HuH-7 (cell line): ENCODE data around the gene CYP19A1.
"Not testable (repeated sequence)": the region's sequence is repeated elsewhere in the genome, so short reads cannot be mapped to it uniquely, and the experiment has no call there.

ENCODE experiments used
- DNase-seq: peaks from one replicate; pipeline ENCODE4 v3.0.0; 2011; ENCODE audit warnings: low spot score

The CYP19A1 gene

DNA sequence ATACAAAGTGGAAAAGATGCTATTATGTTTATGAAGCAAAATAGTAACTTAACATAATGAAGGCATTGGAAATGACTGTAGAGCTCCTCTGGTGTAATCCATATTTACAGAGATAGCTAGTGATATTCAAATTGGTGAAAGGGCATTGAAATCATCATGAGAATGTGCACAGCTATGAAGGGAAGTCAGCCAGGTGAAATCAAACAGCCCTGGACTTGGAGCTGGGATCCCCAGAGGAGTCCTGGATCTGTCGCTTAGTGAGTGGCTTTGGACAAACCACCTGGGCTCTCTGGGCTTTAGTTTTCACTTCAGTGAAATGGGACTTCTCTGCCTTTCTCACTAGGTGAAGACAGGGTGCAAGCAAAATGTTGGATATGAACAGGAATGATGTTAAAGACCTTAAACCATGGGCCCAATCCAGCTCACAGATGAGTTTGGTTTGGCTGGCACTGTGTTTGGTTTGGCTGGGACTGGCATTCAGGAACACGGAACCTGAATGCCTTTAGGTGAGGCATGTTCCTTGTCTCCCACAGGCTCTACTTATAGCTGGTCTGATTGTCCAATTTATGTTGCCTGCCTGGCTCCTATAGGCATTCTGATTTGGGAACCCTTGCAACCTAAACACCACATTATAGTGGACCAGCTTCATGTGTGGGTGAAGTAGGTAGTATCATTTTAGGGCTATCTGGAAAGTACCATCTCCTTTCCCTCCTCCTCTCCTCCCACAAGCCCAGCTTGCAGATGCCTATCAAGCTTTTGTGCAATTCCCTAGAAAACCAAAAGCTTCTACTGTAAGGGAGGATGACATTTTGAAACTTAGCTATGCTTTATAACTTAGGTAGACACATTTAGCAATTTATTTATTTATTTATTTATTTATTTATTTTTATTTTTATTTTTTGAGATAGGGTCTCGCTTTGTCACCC is 133.1 kb downstream of the CYP19A1 start:
- no peak for DNase-seq

DNA sequence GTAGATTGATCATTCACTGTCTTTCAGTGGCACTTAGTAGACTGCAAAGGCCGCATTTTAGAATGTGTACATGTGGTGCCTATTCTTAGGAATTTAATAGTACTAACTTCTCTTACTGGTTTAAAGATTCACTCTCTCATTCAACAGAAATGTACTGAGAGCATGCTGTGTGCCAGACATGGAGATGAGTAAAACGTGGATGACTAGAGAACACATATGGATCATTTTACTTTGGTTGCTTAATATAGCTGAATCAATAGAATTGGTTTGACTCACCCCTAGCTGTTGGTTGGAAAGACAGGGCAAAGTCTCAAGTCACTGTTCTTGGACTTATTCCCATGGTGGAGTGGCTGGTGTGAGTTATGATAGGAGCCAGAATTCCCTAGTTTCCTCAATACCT is 134.6 kb downstream of the CYP19A1 start:
- no peak for DNase-seq

DNA sequence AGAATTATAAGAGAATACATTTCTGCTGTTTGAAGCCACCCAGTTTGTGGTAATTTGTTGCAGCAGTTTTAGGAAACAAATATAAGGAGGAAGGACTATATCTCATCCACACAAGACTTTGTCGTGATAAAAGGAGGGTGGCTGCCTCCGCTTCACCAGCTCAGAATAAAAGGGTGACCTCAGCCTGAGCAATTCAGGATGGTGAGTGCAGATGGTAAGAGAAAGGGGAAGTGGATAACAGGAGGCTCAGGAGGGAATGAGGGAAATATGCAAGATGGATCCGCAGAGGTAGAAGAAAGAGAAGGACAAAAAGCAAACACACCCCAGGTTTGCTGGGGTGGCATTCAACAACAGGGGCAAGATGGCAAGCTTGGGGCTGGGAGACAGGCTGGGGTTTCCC is 135.6 kb downstream of the CYP19A1 start:
- DNase-seq = no peak

DNA sequence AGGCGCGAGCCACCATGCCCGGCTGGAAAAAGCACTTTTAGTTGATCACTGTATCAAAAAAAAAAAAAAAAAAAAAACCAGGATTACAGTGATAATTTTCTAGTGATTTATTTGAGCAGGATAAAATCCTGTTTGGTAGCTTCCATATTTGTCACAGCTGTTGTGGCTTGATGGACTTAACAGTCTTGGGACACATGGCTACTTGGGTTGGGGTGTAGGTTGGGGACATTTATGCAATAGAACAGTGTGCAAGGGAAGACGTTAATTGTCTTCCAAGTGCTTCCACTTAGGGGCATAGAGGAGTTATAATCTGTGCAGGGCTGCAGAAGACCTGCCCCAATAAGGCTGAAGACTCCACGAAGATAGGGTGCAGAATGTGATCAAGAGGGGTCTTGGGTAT is 136.8 kb downstream of the CYP19A1 start:
- no peak for DNase-seq

DNA sequence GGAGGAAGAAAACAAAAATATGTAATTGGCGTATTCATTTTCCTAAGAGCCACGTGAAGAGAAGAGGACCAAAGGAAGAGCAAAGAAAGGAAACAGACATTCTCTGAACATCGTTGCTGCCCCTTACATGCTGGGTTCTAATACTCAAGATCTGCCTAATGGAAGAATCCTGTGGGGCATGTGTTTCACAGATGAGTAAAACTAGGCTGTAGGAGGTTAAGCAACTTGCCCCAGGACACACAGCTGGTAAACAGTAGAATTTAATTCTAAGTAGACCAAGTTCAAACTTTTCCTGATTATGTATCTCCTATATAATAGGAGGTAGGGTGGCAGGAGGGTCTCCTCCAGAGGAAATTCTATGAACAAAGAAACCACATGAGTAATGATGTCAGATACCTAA is 137.6 kb downstream of the CYP19A1 start:
- no peak for DNase-seq

DNA sequence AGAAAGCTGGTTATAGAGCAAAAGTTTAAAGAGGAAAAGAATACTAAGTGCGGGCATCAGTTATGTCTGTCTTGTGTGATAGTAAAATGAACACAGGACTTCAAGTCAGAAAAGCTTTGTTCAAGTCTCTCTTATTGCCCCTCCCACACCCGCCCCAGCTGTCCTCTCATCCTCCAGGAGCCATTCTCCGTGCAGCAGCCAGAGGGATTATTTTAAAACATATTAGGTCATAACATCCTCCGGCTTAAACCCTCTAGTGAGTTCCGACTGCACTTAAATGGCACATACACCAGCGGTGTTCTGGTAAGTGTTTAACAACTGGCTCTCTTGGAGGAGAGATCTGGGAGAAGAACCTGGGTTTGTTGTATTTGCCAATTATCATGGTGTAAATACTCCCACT is 138.9 kb downstream of the CYP19A1 start:
- DNase-seq = no peak

DNA sequence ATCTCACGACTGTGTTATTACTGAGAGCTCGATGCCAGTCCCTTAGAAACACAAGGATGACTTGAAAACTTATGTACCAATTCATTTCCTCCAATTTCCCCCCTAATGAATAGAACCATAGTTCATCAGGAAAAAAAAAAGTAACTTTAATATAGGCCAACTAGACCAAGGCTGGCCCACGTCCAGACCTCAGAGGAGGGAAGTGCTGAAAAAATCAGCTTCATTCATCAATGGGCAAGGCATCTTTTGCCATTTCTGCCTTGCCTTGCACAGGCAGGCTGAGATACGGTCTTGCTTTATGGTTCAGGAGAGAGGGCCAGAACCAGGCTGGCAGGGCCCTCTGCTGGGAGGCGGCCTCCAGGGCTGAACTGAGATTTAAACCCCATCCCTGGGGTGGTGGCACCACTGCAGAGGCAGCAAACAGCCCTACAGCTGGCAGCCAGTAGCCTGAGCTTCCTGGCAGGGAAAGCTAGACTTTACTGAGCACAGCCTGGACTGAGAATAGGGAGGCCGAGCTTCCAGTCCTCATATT is 139.6 kb downstream of the CYP19A1 start:
- no peak for DNase-seq

DNA sequence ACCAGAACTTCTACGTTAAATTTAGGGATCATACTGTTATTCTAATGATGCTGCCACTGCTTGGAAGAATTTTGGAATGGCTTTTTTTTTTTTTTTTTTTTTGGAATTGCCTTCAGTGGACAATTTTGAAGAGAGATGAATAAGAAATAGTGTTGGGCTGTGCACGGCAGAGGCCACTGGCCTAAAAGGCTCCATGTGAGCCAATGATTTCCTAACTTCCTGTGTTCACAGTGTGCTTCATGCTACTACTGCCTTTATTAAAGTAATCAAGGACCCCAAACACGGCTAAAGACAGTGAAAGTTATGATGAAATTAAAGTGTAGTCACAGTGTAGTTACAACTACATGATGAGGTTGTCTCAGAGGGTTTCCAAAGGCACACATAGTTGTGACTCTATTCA is 142.9 kb downstream of the CYP19A1 start:
- DNase-seq = no peak

DNA sequence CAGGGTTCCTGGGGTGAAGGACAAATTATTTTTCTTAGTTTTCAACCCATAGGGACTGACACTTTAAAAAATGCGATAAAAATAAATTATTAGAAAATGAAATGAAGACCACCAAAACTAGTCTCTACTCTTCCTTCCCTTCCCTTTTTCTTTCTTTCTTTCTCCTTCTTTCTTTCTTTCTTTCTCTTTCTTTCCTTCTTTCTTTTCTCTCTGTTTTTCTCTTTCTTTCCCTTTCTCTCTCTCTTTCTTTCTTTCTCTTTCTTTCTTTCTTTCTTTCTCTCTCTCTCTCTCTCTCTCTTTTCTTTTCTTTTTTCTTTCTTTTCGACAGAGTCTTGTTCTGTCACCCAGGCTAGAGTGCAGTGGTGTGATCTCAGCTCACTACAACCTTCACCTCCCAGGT is 144.4 kb downstream of the CYP19A1 start:
- DNase-seq = no peak

DNA sequence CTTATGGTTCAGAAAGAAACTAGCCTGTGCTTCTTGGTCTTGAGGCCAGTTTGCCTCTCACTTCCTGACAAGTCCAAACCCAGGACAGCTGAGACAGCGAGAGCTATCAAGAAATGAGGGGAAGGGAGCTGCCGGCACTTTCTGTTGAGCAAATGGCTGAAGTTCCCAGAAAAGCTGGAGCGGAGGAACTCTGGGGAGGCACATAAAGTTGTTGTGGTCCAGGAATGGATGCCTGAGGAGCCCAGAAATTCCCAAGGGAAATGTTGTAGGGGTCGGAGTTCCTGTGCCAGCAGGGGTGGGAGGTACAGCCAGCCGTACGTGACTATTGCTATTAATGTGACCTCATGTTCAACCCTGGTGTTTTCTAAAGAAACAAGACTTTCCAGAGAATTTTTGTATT is 144.9 kb downstream of the CYP19A1 start:
- DNase-seq = no peak

DNA sequence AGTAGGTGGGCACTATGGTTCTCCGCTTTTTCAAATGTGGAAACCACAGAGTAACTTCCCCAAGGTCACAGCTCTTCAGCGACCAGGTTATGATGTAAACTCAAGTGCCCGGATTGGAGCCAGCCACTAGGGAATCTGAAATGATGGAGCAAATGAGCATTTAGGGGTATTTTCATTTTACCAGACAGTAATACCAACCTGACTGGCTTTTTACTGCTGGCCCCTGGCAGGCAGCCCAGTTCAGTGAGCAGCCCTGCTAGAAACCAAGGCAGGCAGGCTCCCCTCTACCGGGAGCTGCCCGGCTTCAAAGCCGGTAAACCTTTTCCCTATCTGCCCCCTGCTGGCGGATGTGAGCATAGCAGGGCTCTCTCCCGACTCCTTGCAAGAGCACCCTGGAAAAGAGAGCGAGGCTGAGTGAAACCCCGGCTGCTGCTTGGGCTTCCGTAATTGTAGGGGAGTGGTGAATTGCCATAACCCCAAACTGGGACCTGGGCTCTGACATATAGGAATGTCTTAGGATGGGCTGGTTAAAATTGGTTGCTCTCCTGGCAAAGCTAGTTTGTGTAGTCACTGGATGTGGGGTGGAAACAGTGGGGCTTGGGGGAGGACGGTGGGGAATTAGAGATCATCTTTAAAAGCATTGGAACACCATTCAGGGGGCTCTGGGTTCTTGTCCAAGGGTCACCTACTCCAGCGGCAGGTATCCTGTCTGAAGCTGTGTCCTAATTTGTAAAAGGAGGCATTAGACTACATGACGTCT is 145.7 kb downstream of the CYP19A1 start:
- DNase-seq = peak; percentile 65

DNA sequence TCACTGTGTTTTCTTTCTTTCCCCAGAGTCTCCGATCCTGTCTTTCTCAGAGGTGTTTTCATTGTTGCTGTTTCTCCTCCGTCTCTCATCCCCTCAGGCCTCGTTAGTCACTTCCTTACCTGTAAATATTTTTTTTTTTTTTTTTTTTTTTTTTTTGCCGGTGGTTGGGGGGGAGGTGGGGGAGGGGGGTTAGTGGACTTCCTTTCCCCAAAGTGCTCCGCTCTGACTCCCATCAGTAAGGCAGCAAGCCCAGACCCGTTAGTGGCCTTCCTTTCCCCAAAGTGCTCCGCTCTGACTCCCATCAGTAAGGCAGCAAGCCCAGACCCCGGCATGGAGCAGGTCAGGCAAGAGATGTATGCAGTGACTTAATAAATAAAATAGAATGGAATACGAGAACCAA is 146.6 kb downstream of the CYP19A1 start:
- no peak for DNase-seq

DNA sequence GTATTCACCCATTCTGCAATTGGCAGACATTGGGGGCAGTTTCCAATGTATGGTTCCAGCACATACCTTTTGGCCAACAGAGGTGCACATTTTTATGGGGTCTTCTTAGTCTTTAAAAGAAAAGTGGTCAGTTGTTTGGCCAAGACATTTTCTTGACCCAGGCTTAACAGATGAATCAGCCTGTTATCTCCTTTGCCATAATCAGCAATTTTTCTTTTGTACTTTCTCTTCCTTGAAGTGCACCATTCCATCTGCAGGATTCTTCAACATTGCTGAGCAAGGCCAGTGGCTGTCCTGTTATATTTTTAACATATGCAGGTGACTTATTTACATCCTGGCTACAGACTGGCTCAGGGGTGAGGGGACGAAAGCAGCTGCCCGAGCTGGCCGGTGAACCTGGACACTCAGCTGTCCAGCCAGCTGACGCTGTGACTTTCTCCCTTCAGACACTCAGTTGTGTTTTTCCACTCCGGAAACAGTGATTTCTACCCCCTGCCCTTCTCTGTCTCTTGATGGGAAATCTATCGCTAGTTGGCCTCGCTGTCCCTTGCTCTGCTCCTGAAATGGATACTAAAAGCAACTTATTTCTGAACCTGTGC is 147.2 kb downstream of the CYP19A1 start:
- no peak for DNase-seq

DNA sequence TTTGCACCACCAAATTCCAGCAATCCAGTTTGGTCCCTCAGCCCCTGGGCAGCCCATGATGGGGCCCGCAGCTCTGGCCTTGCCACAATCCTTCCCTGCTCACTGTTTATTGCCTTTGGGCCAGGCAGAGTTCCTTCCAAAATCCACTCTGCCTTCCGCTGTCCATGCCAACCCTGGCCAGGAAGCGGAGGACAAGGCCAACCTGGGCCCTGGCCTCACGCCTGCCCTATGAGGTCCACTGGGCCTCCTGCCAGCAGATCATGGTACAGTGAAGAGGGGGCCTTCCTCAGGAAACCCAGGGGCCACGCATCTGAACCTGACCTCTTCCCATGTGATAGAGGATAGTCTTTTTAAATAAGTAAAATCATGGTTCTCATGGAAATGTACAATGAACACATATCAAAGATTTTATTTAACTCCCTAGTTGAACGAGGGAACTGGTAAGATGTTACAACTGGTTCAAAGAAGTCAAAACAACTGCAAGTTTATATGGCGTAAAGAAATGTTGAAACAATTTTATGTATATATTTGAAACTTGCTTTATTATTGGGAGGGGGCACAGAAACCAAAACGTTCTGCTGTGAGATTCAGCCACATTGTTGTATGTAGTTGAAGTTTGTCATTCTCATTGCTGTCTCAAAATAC is 147.8 kb downstream of the CYP19A1 start:
- no peak for DNase-seq

DNA sequence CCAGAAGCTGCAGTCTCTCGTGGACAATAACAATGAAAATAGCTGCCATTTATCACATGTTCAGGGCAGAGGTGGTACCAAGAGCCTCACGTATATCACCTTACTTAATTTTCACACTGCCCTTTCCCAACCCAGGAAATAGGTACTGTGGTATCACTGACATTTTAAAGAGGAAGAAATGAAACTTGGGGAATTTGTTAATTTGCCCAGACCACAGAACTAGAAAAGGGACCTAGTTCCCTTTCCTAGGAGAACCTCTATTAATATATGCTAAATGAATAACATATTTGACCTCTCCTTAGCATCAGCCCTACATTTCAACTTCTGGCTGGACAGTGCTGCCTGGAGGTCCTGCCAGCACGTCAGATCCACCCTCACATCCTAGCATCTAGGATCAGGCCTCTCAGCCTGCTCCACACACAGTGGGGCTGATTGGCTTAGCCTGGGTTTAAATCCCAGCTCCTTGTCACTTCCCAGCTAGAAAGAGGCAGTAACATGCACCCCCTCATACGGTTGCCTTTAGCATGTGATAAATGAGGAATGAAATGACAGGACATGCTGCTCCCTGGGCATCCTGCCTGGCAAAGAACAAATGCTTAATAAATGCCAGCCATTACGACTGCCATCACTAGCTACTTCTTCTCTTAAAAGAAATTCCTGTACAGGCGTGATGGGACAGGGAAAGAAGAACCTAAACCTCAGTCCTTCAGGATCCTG is 148.6 kb downstream of the CYP19A1 start:
- DNase-seq = no peak

DNA sequence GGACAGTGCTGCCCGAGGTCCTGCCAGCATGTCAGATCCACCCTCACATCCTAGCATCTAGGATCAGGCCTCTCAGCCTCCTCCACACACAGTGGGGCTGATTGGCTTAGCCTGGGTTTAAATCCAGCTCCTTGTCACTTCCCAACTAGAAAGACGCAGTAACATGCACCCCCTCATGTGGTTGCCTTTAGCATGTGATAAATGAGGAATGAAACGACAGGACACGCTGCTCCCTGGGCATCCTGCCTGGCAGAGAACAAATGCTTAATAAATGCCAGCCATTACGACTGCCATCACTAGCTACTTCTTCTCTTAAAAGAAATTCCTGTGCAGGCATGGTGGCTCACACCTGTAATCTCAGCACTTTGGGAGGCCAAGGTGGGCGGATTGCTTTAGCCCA is 149.6 kb downstream of the CYP19A1 start:
- not testable (repeated sequence) for DNase-seq

DNA sequence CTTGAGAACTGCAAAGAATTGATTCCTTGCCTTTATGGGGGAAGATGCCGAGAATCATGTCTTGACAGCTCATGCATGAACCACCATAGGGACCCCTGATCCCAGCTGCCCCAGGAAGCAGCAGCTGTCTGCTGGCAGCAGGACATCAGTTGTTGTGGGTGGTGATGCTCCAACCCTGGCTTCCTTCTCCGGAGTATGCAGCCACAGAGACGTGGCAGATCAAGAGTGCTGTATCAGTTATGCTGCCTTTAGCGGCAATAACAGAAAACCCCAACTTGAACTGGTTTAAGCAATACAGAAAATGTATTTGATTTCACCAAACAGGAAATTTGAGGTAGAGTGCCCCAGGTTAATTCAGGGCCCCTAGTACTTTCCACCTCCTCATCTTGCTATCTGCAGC is 151.5 kb downstream of the CYP19A1 start:
- DNase-seq = no peak

DNA sequence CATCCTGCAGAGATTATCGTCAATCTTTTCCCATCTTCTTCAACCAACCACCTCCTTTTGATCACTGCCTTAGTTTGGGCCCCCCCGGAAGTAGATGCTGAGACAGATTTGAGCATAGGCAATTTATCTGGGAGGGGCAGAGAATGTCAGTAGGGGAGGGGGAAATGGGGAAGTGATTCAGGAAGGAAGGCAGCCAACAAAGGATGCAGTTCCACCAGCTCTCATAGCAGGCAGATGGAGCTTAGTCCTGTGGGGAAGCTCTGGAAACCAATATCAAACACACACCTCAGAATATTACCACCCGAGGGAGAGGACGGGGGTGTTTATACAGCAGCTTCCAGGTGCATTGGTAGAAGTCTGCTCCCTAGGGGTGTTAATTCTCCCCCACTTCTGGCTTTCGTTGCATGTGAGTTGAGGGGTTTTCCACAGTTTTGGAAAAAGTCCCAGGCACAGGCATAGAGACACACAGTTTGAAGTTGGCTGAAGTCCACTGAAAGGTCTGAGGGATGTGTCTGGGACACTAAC is 152.2 kb downstream of the CYP19A1 start:
- DNase-seq = no peak

DNA sequence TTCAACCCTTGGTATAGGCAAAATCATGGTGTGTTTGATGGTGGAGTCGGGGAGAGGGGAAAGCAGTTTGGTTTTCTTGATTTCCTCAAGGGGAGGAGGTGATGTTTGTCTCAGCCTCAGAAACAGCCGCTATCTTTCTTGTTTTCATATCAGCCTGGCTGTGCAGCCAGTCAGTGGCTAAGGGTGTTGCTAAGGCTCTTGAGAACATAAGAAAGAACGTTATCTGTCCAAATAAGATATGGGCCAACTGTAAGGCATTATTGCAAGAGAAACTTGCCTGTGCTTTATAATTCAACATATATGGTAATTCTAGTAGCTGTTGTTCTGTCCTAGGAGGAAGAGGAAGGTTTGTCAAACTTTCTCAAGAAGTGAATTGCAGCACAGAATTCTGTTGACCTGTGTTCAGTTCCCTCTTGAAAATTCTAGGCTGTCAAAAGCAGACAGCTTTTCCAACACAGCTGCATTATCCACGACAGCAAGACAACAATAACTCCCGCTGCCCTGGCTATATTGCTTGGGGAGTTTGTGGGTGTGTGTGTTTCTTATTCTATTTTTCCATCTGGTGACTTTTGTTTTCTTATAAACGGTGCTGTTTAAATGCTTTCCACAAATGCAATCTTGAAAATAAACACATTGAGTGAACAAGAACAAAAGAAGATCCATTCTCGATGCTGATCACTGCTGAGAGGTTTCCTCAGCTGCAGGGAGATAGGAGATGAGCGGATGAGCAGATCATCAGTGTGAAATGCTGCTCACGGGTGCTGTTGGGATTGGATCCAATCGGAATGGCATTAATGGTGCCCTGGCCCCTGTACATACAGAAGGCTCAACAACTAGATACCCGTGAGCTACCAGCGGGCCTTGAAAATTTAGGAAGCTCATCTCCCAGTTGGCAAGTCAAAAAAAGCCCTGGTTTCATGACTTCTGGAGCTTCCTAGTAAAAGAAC is 152.9 kb downstream of the CYP19A1 start:
- DNase-seq = no peak

DNA sequence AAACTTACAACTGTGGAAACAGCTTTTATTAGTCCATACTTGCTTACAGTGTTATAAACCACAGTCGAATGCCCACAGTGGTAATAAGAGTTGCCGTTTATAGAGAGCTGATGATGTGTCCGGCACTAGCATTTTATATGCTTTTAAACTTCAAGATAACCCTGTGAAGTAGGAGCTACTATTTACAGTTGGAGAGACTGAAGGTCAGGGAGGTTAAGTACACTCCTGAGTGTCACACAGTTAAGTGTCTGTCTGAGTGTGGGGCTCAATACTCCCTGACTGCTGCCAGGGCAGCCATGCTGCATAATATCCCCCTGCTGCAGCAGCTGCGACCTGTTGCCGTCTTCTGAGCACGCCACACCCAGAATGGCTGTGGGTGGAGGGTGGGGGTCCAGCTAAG is 153.8 kb downstream of the CYP19A1 start:
- no peak for DNase-seq
